ENCODE results near the gene C3orf85.

The C3orf85 gene

DNA sequence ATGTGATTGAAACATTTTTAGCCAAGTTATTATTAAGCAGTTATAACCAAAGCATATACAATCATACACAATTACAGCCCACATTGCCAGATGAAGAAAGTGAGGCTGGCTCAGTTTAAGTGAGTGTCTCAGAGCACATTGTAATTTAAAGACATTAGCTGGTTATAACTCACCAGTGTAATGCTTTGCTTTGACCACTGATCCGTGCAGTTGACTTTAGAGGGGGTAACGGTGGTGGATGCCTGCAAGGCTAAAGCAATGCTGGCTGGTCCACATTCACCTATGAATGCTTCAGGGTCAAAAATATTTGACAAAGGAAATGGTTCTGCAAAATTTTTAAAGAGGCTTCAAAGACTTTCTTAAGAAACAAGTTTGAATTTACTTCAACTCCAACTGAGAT is 1.2 kb downstream of the C3orf85 start:
- DNase-seq (ENCODE audit: low read depth) = no peak
- in situ Hi-C loops (cut with HindIII; ENCODE audit: low sequenced_read_pairs) = no loop called here
- TF ChIP-seq, protein P1, sequence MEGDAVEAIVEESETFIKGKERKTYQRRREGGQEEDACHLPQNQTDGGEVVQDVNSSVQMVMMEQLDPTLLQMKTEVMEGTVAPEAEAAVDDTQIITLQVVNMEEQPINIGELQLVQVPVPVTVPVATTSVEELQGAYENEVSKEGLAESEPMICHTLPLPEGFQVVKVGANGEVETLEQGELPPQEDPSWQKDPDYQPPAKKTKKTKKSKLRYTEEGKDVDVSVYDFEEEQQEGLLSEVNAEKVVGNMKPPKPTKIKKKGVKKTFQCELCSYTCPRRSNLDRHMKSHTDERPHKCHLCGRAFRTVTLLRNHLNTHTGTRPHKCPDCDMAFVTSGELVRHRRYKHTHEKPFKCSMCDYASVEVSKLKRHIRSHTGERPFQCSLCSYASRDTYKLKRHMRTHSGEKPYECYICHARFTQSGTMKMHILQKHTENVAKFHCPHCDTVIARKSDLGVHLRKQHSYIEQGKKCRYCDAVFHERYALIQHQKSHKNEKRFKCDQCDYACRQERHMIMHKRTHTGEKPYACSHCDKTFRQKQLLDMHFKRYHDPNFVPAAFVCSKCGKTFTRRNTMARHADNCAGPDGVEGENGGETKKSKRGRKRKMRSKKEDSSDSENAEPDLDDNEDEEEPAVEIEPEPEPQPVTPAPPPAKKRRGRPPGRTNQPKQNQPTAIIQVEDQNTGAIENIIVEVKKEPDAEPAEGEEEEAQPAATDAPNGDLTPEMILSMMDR (IDR thresholded peaks at IDR 0.05; ENCODE audit: low read depth, low read length, missing control alignments) = no peak

DNA sequence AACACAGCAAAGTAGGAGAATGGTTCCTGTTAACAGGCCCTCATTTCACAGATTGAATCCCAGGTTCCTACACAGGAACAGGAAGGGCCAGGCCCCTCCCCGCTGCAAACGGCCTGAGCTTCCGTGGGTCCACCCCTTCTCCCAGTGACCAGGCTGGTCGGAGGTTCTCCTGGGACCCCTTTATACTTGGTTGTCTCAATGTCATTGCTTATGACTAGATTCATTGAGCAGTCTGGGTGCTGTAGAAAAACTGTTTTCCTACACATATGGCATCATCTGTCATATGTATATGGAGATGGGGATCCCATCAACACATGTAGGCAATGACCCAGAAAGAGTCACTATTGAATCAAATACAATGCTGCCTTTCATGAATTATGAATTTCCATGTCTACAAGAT is 3.8 kb downstream of the C3orf85 start:
- TF ChIP-seq, protein P1 (IDR thresholded peaks at IDR 0.05; ENCODE audit: low read depth, low read length, missing control alignments) = no peak
- no peak overlapping the region for H3K4me3 ChIP-seq (ENCODE audit: low read depth, low read length)
- DNase-seq (ENCODE audit: low read depth) = no peak
- in situ Hi-C loops (cut with HindIII; ENCODE audit: low sequenced_read_pairs) = no loop called here

More for the DNA sequence above, 1.2 kb downstream of the C3orf85 start:
- H3K4me3 ChIP-seq (ENCODE audit: low read depth, low read length) = no peak overlapping the region

DNA sequence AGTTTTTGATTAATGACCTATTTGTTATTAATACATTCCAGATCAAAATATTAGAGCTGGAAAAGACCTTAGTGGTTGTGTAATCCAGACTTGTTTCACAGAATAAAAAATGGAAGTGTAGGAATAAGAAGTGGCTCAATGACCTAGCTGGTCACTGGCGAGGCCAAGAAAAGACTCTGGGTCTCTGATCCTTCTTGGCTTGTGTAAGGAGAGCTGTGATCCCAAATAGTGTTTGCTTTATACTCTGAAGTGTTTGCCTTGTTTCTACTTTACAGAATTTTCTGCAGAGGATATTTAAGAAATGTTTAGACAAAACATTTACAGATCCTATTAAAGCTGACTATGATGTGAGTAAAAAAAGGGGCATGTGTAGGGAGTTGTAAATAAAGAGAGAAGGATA is 7.1 kb downstream of the C3orf85 start:
- in situ Hi-C loops (cut with HindIII; ENCODE audit: low sequenced_read_pairs) = no loop called here
- TF ChIP-seq, protein P1 (IDR thresholded peaks at IDR 0.05; ENCODE audit: low read depth, low read length, missing control alignments) = no peak
- H3K4me3 ChIP-seq (ENCODE audit: low read depth, low read length) = no peak overlapping the region
- DNase-seq (ENCODE audit: low read depth) = no peak

DNA sequence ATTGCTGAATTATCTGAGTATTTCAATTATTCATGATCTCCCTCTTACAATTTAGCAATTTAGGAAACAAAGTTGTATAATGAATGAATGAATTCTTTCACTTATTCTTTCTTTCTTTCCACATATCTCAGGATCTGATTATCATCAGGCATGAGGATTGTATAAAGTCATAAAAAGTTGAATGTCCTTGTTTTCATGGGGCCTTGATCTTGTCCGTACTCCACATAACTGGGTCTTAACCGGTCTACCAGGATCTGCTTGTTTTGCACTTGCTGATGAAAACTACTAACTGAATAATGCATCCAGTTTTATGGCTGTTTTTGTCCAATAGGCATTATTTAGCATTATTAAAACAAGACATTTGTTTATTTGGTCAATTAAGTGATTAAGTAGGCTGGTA is 12.6 kb downstream of the C3orf85 start:
- H3K4me3 ChIP-seq (ENCODE audit: low read depth, low read length) = no peak overlapping the region
- in situ Hi-C loops (cut with HindIII; ENCODE audit: low sequenced_read_pairs) = no loop called here
- TF ChIP-seq, protein P1 (IDR thresholded peaks at IDR 0.05; ENCODE audit: low read depth, low read length, missing control alignments) = no peak

DNA sequence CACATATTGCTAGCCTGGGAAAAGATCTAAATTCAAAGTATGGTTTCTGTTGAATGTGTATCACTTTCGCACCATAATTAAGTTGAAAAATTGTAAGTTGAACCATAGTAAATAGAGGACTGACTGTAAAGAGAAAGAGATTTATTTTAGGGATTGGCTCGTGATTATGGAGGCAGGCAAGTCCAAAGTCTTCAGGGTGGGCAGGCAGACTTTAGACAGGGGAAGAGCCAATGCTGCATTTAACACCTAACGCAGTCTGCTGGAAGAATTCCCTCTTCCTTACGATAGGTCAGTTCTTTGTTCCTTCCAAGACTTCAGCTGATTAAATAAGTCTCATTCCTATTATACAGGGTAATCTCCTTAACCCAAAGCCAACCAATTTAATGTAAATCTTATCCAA is 15.8 kb downstream of the C3orf85 start:
- no peak for DNase-seq (ENCODE audit: low read depth)
- no peak overlapping the region for H3K4me3 ChIP-seq (ENCODE audit: low read depth, low read length)
- TF ChIP-seq, protein P1 (IDR thresholded peaks at IDR 0.05; ENCODE audit: low read depth, low read length, missing control alignments) = no peak
- in situ Hi-C loops (cut with HindIII; ENCODE audit: low sequenced_read_pairs) = no loop called here

More for the DNA sequence above, 12.6 kb downstream of the C3orf85 start:
- DNase-seq (ENCODE audit: low read depth) = no peak

DNA sequence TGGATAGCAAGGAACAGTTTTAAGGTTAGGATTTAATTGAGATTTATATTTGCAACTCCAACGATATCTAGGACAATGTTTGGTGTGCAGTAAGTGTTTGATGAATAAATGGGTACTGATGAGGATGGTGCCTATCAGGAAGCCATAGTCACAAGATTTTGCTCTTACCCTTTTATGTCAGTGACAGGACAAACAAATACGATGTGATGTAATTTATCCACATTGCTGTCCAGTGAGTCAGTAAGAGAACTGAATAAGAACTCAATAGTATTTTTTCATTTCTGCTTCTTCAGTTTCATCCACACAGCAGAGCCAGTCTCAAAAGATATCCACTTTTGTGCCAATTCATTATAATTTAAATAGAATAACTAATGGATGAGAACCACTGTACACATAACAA is 18.5 kb downstream of the C3orf85 start:
- TF ChIP-seq, protein P1 (IDR thresholded peaks at IDR 0.05; ENCODE audit: low read depth, low read length, missing control alignments) = no peak
- in situ Hi-C loops (cut with HindIII; ENCODE audit: low sequenced_read_pairs) = no loop called here
- DNase-seq (ENCODE audit: low read depth) = no peak
- no peak overlapping the region for H3K4me3 ChIP-seq (ENCODE audit: low read depth, low read length)

DNA sequence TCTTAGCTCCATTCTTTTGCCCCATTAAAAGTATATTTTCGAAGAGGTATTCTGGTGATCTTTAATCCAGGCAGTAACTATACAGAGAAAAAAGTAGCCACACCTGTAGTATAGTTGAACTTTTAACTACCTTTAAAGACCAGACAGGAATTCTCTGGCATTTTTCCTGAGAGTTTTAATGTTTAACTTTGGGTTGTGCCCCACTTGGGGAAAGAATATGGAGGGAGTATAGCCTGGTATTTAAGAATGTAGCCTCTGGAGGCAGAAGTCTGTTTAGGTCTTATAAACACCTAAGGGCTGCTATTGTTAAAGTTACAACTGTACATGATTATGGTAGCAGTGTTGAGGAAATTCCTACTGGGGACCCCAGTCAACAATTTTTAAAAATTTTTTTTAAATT is 19.3 kb downstream of the C3orf85 start:
- no peak for DNase-seq (ENCODE audit: low read depth)
- TF ChIP-seq, protein P1 (IDR thresholded peaks at IDR 0.05; ENCODE audit: low read depth, low read length, missing control alignments) = no peak
- H3K4me3 ChIP-seq (ENCODE audit: low read depth, low read length) = no peak overlapping the region
- in situ Hi-C loops (cut with HindIII; ENCODE audit: low sequenced_read_pairs) = no loop called here
